ENCODE measurements around the gene GALNT11.

DNA sequence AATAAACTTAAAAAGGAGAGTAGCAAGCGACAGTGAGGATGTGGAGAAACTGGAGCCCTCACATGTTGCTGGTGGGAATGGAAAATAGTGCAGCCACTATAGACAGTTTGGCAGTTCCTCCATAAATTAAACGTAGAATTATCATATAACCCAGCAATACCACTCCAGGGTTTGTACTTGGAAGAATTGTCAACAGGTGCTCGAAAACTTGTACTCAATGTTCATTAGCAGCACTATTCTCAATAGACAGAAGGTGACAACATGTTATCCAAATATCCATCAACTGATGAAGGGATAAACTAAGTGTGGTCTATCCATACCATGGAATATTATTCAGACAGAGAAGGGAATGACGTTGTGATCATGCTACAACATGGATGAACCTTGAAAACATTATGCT lies 71.9 kb downstream of the GALNT11 start:
- TF ChIP-seq CTCF (IDR thresholded peaks at IDR 0.05): no peak
- no peak for TF ChIP-seq POLR2AphosphoS5 (IDR thresholded peaks at IDR 0.05)
- no peak for TF ChIP-seq EP300 (IDR thresholded peaks at IDR 0.05)

Data from gastroesophageal sphincter (tissue), 3 donors.